Measurements from ENCODE around the gene FOXL3. TPM values are rescaled to one million over a fixed set of nuclear protein-coding genes. Genes with fewer than 3 reads are reported as not detected.
"Not testable (repeated sequence)": the region's sequence is repeated elsewhere in the genome, so short reads cannot be mapped to it uniquely, and the experiment has no call there.

FOXL3 gene
- total RNA-seq, 4 donors from 2014 or later, result not detected

DNA sequence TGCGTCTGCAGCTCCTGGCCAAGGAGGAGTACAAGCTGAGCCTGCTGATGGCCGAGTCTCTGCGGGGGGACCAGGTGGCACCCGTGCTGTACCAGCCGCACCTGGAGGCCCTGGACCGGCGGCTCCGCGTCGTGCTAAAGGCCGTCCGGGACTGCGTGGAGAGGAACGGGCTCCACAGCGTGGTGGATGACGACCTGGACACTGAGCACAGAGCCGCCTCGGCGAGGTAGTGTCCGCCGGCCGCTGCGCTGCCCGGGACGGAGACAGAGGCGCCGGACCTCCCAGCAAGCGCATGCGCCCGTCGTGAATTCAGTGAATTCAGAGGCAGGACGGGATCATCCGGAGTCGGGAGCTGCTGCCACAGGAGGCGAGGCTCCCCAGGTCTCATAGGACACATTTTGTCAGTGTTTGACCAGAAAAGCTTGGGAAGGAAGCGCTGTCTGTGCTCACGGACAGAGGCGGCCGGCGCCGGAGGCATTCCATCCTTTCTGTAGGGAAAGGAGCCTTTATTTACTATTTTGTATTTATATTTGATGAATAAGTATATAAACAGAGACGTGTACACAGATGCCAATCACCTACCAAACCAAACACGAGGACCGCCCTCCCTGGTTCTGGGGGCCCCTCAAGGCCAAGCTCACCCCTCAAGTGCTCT, 30.1 kb upstream of the FOXL3 start:
- no peak for TF ChIP-seq CTCF (IDR thresholded peaks at IDR 0.05)
- ATAC-seq (ENCODE audit: low FRiP score) (no peak), DNase-seq (ENCODE audit: low spot score) (no peak)

GRCh38 chr7:260441-261281, 29.3 kb upstream of the FOXL3 start:
- ATAC-seq (ENCODE audit: low FRiP score), result no peak
- no peak for TF ChIP-seq CTCF (IDR thresholded peaks at IDR 0.05)
- no peak for DNase-seq (ENCODE audit: low spot score)

DNA sequence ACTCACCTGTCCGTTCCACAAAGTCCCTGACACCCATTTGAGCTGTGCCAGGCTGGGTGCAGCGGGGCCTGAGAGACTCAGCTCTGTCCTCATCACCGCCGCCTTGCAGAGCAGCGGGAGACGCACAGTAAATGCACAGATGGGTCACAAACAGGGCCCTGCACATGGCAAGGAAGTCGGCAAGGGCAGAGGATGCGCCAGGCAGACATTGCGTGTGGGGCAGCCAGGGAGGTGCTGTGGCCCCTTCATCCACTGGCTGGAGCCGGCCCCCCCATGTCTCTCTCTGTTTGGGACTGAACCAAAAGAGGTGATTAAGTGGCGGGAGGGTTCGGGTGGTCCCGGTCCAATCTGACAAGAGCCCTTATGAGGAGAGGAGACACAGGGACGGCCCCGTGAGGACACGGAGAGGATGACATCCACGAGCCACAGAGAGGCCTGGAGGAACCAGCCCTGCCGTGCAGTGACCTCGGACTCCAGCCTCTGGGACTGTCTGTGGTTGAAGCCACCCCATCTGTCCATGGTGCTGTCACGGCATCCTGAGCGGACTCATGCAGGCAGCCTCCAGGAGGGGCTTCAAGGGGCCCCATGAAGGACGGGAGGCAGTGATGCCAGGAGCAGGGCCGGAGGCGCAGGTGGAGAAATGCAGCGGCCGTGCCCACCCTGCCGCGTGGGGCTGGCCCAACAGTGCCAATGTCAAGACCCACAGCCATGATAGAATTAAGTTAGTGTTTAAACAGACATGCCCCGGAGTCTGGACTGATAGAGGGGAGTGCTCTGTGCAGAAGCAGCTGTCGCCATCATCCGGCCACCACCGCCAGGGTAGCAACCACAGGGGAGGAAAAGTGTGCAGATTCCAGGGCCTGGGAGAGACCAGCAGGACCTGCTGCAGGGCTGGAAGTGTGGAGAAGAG, 28.4 kb upstream of the FOXL3 start:
- TF ChIP-seq CTCF (IDR thresholded peaks at IDR 0.05), result no peak
- no peak for ATAC-seq (ENCODE audit: low FRiP score)

DNA sequence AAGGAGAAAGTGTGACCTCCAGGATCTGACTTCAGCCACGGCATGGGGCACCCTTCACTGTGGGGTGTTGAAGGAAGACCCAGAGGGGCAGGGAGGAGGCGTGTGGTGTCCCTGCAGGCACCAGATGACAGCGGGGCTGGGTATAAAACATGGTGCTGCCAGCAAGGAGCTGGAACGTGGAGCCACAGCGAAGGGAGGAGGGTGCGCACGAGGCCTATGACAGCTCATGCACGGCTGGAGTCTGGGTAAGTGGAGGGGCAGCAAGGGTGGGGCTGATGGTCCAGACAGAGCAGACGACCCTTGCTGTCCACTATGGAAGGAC, 27.8 kb upstream of the FOXL3 start:
- DNase-seq (ENCODE audit: low spot score), result no peak
- ATAC-seq (ENCODE audit: low FRiP score), result no peak
- no peak for TF ChIP-seq CTCF (IDR thresholded peaks at IDR 0.05)

More for the DNA sequence above, 28.4 kb upstream of the FOXL3 start:
- no peak for DNase-seq (ENCODE audit: low spot score)

GRCh38 chr7:262631-263311, 27.2 kb upstream of the FOXL3 start:
- DNase-seq (ENCODE audit: low spot score); ATAC-seq (ENCODE audit: low FRiP score): not testable (repeated sequence)

GRCh38 chr7:263483-264351, 26.3 kb upstream of the FOXL3 start:
- ATAC-seq (ENCODE audit: low FRiP score); DNase-seq (ENCODE audit: low spot score): not testable (repeated sequence)

- TF ChIP-seq CTCF (IDR thresholded peaks at IDR 0.05), result no peak
- ATAC-seq (ENCODE audit: low FRiP score) (peak; percentile 3), DNase-seq (ENCODE audit: low spot score) (no peak)
These were observed 25.3 kb upstream of the FOXL3 start for GRCh38 chr7:264541-265191.
